Suprapubic skin (tissue), 2 donors: ENCODE data around the gene MRLN.

ENCODE experiments used
- EP300 ChIP-seq: sonication (generic); formaldehyde crosslinking; IDR thresholded peaks from one replicate; pipeline ENCODE4 v1.6.1; 2017; ENCODE audit warnings: antibody characterized with exemption
- POLR2A ChIP-seq, 2 donors: fragments of 450-650 bp; IDR thresholded peaks; one replicate each; pipeline ENCODE4 v1.6.1; 2017; ENCODE audit warnings: antibody characterized with exemption in 2 of 2, mild to moderate bottlenecking in 2 of 2, moderate library complexity in 2 of 2

DNA sequence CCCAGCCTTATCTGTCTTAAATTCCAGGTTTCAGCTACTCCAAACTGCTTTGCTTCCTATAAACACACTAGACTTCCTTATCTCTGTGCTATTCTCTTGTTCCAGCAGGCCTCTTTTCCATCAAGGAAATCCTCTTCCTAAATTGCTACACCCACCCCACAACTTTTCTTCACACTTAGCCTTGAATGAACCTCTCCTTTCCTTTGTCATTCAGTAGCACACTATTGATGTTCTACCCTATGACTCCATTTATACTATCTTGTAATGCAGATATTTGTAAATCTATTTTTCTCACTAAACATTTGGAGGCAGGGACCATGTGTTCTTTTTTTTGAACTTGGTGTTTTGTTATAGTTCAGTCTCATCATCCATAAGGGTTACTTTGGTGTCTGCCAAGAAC is 47.3 kb downstream of the MRLN start:
- TF ChIP-seq POLR2A (IDR thresholded peaks at IDR 0.05) (no peak), EP300 (no peak)
